Measurements from ENCODE around the gene ERMP1.

Gene ERMP1

GRCh38 chr9:5852987-5853386, 20.1 kb upstream of the ERMP1 start:
- no peak for DNase-seq

GRCh38 chr9:5851445-5851844, 18.5 kb upstream of the ERMP1 start:
- DNase-seq = peak; percentile 43

DNA sequence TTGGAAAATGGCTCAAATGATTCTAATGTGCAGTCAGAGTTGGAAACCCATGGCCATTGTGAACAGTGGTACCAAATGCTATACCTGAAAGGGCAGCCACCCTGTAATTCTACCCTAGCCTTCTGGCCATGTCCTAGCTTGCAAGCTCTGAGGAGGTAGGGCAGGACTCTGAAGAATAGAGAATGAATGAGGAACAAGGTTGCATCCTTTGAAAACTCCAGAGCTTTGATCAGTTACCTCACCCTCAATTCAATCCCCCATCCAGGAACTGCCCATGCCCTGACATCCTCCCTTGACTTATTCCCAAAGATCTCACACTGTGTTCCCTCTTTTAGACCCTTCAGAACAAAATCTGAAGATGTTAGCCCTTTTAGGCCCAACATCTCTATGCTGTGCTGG, 17.8 kb upstream of the ERMP1 start:
- DNase-seq = no peak

DNA sequence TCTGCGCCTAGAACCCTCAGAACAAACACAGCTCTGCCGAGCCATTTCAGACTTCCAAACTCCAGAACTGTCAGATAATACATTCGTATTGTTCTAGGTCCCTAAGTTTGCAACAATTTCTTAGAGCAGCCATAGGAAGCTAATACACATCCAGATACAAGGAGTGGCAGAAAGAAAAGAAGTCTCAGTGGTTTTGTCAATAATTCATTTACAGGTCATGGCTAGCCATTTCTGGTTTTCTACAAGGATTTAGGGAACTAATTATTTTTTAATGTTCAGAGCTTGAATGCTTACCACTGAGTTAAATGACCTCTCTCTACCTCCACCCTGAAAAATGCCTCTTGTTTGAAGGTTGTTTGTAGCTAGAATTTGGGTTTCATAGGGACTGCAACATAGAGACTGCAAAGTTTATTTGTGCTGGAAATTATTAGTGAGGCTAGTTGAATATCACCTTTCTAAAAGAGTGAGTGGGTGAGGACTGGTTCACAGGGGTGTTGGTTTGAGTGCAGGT, 15.5 kb upstream of the ERMP1 start:
- DNase-seq = no peak

GRCh38 chr9:5846501-5846921, 13.6 kb upstream of the ERMP1 start:
- no peak for DNase-seq

DNA sequence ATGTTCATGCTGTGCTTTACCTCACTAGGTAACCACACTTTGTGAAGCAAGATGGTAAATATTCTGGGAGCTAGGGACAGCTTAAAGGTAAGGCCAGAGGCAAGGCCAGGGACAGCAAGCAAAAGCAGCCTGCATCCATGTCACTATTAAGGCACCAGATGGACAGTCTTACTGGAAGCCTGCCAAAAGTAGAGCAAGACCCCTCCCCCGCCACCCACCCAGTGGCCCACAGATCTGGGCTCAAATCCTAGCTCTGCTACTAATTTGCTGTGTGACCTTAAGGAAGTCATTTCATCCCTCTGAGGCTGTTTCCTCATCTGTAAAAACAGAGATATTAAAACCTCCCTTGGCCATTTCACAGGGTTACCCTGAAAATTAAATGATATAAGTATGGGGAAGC, 13.2 kb upstream of the ERMP1 start:
- no peak for DNase-seq

GRCh38 chr9:5845157-5845531, 12.2 kb upstream of the ERMP1 start:
- DNase-seq = no peak

- no peak for DNase-seq
Measured at GRCh38 chr9:5843794-5844471, 11.0 kb upstream of the ERMP1 start.

DNA sequence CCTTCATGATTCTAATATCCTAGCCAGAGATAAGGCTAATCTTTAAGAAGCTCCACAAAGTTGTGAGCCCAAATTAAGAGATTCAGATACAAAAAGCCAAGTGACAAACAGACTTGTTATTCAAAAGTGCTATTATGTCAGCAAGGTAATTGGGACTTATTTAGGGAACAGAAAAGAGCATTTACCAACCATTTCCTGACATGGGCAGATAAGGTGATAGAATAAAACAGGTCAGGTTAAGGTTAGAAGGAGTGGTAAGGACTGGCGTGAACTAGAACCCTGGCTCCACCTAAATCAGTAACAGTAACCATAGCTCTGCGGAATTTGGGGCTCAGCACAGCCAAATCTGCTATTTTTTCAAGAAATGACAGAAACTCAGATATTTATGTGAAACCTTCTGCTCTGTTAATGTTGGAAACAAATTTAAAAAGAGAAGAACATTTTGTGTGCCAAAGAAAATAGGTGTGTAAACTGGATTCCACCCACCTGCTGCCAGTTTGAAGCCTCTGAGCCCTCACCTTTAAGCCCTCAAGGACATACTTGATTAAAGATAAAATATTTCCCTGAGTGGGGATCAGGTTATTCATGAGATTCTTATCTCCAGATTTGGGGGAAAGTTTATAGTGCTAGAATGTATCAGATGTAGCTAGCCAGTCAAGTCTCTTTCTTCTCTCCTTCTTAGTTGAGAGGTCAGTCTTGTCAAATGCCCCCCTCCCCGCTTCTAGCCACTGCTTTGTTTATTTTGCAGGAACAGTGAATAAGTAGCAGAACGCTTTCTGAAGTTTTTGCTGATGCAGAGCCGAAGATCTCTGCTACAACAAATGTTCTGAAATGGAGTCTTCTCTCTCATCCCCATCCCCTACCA, 10.2 kb upstream of the ERMP1 start:
- no peak for DNase-seq

DNA sequence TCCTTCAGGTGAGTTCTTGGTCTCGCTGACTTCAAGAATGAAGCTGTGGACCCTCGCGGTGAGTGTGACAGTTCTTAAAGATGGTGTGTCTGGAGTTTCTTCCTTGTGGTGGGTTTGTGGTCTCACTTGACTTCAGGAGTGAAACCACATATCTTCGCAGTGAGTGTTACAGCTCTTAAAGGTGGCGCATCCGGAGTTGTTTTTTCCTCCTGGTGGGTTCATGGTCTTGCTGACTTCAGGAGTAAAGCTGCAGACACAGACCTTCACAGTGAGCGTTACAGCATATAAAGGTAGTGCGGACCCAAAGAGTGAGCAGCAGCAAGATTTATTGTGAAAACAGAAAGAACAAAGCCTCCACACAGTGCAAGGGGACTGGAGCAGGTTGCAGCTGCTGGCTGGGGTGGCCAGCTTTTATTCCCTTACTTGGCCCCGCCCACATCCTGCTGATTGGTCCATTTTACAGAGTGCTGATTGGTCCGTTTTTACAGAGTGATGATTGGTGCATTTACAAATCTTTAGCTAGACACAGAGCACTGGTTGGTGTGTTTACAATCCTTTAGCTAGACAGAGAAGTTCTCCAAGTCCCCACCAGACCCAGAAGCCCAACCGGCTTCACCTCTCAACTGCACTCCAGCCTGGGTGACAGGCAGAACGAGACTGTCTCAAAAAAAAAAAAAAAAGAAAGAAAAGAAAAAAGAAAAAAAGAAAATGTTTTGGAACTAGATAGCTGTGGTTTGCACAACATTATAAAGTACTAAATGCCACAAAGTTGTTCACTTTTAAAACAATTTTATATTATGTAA, 9.1 kb upstream of the ERMP1 start:
- peak; percentile 59 for DNase-seq

DNA sequence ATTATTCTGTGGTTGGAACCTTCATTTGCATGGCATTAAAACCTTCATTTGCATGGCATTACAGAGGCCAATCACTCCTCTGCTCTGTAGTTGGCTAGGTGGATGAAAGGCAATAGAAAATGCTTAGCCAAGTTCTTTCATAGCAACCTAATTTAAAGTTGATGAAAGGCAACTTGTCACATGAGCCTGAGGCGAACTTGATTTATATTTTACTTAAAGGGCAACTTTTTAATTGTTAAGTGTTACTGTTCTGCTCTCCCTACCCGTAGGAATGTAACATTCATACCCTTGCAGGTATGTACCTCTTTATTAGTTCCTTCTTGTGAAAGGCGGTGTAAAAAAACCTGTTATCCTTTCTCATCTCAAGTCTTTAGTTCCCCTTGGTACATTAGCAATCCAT, 7.9 kb upstream of the ERMP1 start:
- DNase-seq = no peak

DNA sequence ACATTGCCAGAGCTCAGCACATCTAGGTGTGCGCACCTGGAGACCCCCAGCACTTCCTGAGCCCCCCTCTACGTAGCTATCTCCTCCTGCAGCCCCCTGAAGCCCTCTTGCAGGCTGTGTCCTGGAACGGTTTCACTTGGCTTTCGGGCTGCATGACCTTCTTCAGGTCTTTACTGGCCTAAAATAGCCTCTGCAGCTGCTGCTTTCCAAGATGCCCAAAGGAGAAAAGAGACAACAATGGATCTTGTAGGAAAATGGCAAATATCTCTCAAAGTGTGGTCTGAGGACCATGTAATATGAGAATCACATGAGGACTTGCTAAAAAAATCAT, 6.6 kb upstream of the ERMP1 start:
- no peak for DNase-seq

DNA sequence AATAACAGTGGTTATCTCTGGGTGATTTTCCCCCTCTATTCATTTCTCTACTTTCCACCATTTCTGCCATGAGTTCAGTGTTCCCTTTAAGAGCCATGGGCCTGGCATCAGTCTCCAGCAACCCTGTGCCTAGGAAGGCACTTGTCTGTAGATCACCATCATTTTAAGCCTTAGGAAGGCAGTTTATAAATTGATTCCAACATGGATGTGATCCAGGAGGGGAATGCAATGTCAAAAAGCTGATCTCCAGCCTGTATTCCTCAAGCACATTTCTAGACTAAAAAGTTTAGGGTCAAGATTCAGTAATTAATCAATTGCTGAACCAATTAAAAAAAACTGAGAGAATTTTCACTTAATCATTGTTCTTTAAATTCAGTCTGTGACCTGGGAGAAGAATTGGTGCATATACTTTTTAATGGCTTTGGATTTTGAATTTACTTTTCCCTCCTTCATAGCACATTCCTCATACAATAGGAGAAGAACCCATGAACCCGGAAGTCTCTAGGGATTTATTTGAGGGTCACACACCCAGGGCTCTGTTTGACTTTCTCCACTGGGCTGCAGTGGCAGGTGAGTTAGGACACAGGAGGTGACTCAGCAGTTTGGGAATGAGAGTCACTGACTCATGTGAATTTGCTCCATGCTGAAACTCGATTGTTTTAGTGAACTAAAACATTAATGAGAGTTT, 6.1 kb upstream of the ERMP1 start:
- no peak for DNase-seq

GRCh38 chr9:5835808-5836207, 2.9 kb upstream of the ERMP1 start:
- DNase-seq = no peak

DNA sequence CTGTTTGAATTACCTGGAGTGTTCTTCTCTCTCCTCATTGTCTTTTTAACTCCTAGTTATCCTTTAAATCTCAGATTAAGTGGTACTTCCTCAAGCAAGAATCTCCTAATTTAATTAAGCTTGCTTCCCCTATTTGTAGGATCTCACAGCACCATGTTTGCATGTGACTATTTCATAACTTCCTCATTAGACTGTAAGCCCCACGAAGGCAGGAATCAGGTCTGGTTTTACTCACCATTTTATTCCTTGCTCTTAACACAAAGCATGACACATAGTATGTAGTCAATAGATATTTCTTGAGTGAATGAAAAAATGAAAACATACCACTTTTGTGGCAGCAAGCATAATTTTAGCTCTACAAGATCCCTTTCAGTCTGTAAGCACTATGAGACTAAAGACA, 1.3 kb upstream of the ERMP1 start:
- no peak for DNase-seq

GRCh38 chr9:5832071-5832537, 813 bp downstream of the ERMP1 start:
- no peak for DNase-seq

- no peak for DNase-seq
Measured at GRCh38 chr9:5825895-5826622, 6.9 kb downstream of the ERMP1 start.

GRCh38 chr9:5825223-5825622, 7.7 kb downstream of the ERMP1 start:
- DNase-seq = no peak

- no peak for DNase-seq
Measured at GRCh38 chr9:5820425-5820824, 12.5 kb downstream of the ERMP1 start.

DNA sequence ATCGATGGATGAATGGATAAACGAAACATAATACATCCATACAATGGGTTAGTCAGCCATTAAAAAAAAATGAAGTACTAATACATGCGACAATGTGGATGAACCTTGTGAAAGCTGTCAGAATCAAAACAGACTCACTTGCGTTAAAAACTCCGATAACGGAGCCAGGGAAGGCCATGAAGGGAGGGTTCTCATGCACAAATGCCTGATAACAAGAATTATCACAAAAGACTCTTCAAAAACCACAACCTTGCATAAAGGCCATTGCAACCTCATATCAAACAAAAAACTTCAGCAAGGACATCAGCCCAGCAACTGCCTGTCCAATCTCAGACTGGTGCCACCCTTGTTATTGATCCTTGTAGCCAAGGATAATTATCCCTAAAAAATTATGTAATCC, 13.7 kb downstream of the ERMP1 start:
- DNase-seq = no peak

DNA sequence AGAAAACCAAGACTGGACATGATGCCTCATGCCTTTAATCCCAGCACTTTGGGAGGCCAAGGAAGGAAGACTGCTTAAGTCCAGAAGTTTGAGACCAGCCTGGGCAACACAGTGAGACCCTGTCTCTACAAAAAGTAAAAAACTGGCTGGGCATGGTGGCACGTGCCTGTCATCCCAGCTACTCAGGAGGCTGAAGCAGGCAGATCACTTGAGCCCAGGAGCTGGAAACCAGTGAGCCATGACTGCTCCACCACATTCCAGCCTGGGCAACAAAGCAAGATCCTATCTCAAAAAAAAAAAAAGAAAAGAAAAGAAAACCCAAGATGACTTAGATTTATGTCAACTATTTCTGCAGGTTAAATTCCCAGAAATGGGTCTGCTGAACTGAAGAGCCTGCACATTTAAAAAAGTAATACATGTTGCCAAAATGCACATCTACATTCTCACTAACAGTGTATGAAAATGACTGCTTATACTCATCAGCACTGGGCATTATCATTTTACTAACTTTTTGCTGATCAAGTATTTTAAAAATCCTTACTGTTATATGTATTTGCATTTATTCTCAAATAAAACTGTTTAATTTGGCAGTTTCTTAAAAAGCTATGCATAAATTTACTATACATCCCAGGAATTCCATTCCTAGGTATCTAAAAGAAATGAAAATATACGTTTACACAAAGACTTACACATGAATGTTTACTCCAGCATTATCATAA, 14.3 kb downstream of the ERMP1 start:
- DNase-seq = no peak
